B cell (primary cell): ENCODE measurements around the gene ITGB2. TPM values are rescaled to one million over a fixed set of nuclear protein-coding genes. Genes with fewer than 3 reads are reported as not detected.

Source experiments
- ATAC-seq: fragments of 200-7000 bp; cut with Tn5 transposase; one replicate; pipeline ENCODE4 v1.10.0; 2021; ENCODE audit warnings: low read depth, mild to moderate bottlenecking, moderate number of reproducible peaks, moderate library complexity
- CTCF ChIA-PET: fragments of 350-600 bp; sonication (Branson Sonifier 250); formaldehyde crosslinking; loops from one replicate; lab custom pipeline; 2021; ENCODE audit warnings: antibody characterized with exemption, inconsistent platforms; lab: Charles Lee
- POLR2A ChIA-PET: fragments of 350-600 bp; sonication (Branson Sonifier 250); formaldehyde crosslinking; loops from one replicate; lab custom pipeline; 2021; ENCODE audit warnings: antibody characterized with exemption; lab: Charles Lee
- DNase-seq: peaks from one replicate; pipeline ENCODE4 v3.0.0; 2013
- H2AFZ ChIP-seq: 2 replicates; pipeline ENCODE4 v1.6.1; 2012; ENCODE audit warnings: mild to moderate bottlenecking, low read depth, low read length; ENCODE audit not compliant: insufficient read depth, poor library complexity, severe bottlenecking
- H3K27ac ChIP-seq, 2 donors: 1 replicate in 1 of 2; 2 replicates in 1 of 2; pipeline ENCODE4 v1.5.1; 2012 to 2013; ENCODE audit warnings: low read length in 2 of 2, mild to moderate bottlenecking in 2 of 2, moderate library complexity in 1 of 2
- H3K27me3 ChIP-seq, 4 experiments: fragments of 200-600 bp in 1 of 4; sonication (generic) in 1 of 4; replicated peaks in 1 of 4; 1 replicate in 2 of 4; 2 replicates in 2 of 4; pipeline versions ENCODE4 v1.6.1 to v1.7.0; 2013 to 2016; ENCODE audit warnings: low read length in 3 of 4, mild to moderate bottlenecking in 2 of 4, mixed read lengths in 1 of 4, moderate library complexity in 1 of 4; ENCODE audit not compliant: insufficient read depth in 4 of 4, control insufficient read depth in 3 of 4; ENCODE audit errors: control extremely low read depth in 1 of 4
- H3K36me3 ChIP-seq, 2 experiments: replicated peaks in 1 of 2; 1 replicate in 1 of 2; 2 replicates in 1 of 2; pipeline versions ENCODE4 v1.6.1 to v1.7.1; 2013; ENCODE audit warnings: low read length in 1 of 2; ENCODE audit not compliant: insufficient read depth in 2 of 2, control insufficient read depth in 1 of 2; ENCODE audit errors: control extremely low read depth in 1 of 2, extremely low read depth in 1 of 2
- H3K4me1 ChIP-seq, 2 donors: fragments of 200-600 bp in 1 of 2; sonication (generic) in 1 of 2; 1 replicate in 1 of 2; 2 replicates in 1 of 2; pipeline versions ENCODE4 v1.5.1 to v1.6.1; 2013 to 2017; ENCODE audit warnings: low read length in 2 of 2; ENCODE audit not compliant: control insufficient read depth in 2 of 2, insufficient read depth in 2 of 2
- H3K4me2 ChIP-seq: replicated peaks from 2 replicates; pipeline ENCODE3; 2012; ENCODE audit warnings: mild to moderate bottlenecking, low read depth, low read length; ENCODE audit not compliant: poor library complexity, severe bottlenecking
- H3K4me3 ChIP-seq, 5 experiments: fragments of 200-600 bp in 1 of 5; sonication (generic) in 1 of 5; 1 replicate in 3 of 5; 2 replicates in 2 of 5; pipeline versions ENCODE4 v1.5.1 to v1.7.0; 2011 to 2016; ENCODE audit warnings: low read length in 4 of 5, mild to moderate bottlenecking in 4 of 5, low read depth in 2 of 5, control low read depth in 1 of 5, moderate library complexity in 1 of 5; ENCODE audit not compliant: insufficient read depth in 1 of 5; ENCODE audit errors: control extremely low read depth in 1 of 5, extremely low read depth in 1 of 5
- H3K79me2 ChIP-seq: fragments of 200-600 bp; sonication (generic); one replicate; pipeline ENCODE4 v1.6.0; 2016; ENCODE audit warnings: low read length; ENCODE audit not compliant: control insufficient read depth, insufficient read depth
- H3K9ac ChIP-seq: fragments of 200-600 bp; sonication (generic); 2 replicates; pipeline ENCODE4 v1.6.1; 2017; ENCODE audit warnings: mild to moderate bottlenecking, low read length, moderate library complexity
- H3K9me3 ChIP-seq, 3 donors: one replicate each; pipeline versions ENCODE4 v1.6.1 to v1.7.1; 2013; ENCODE audit warnings: low read length in 2 of 3; ENCODE audit not compliant: control insufficient read depth in 2 of 3, insufficient read depth in 1 of 3; ENCODE audit errors: control extremely low read depth in 1 of 3
- H4K20me1 ChIP-seq: 2 replicates; pipeline ENCODE4 v1.6.0; 2012; ENCODE audit warnings: mild to moderate bottlenecking, low read length; ENCODE audit not compliant: insufficient read depth, control insufficient read depth, poor library complexity, severe bottlenecking
- H3K27ac Mint-ChIP-seq: one replicate; pipeline ENCODE4 v1.8.0; 2021; ENCODE audit warnings: mixed read lengths
- H3K27me3 Mint-ChIP-seq: one replicate; pipeline ENCODE4 v1.8.0; 2021; ENCODE audit warnings: mixed read lengths
- H3K4me1 Mint-ChIP-seq: one replicate; pipeline ENCODE4 v1.8.0; 2021; ENCODE audit warnings: mixed read lengths
- H3K4me3 Mint-ChIP-seq: one replicate; pipeline ENCODE4 v1.8.0; 2021; ENCODE audit warnings: mixed read lengths
- H3K9me3 Mint-ChIP-seq: one replicate; pipeline ENCODE4 v1.8.0; 2022; ENCODE audit warnings: mixed read lengths; ENCODE audit not compliant: insufficient read depth
- EZH2 ChIP-seq: IDR thresholded peaks from 2 replicates; pipeline ENCODE4 v1.6.1; 2012; ENCODE audit warnings: borderline replicate concordance, low read depth, mild to moderate bottlenecking, moderate library complexity, low read length; ENCODE audit not compliant: insufficient read depth, poor library complexity, severe bottlenecking
- WGBS: methylation state at CpG from one replicate; pipeline ENCODE4 v1.1.5; 2013; ENCODE audit warnings: missing lambda C conversion rate; ENCODE audit not compliant: insufficient coverage; 5-methylcytosine and 5-hydroxymethylcytosine counted together
- intact Hi-C: fragments of 100-400 bp; cut with micrococcal nuclease; formaldehyde crosslinking; loops from one replicate; pipeline ENCODE4 v1.10.0; 2022
- polyA plus RNA-seq: library from polyadenylated mRNA; depleted of rRNA; stranded (reverse); fragments of >200 nt; gene quantifications from 2 replicates; pipeline ENCODE4 v1.2.3, GENCODE V29; 2012
- total RNA-seq, 2 donors: library from RNA; stranded (reverse); fragments of 120-200 nt in 1 of 2; gene quantifications; 1 replicate in 1 of 2; 2 replicates in 1 of 2; pipeline versions ENCODE4 v1.2.3 to v1.2.4, GENCODE V29; 2013 to 2022
- TF ChIP-seq, protein P1 (sequence below): fragments of 200-600 bp; IDR thresholded peaks from one replicate; pipeline ENCODE4 v1.8.0; 2022; ENCODE audit warnings: antibody characterized with exemption, mild to moderate bottlenecking

ITGB2 gene
- total and polyA plus RNA-seq, 2 donors (not counting 1 experiment from before 2014, with no cell fraction given), result 102 to 368 TPM

DNA sequence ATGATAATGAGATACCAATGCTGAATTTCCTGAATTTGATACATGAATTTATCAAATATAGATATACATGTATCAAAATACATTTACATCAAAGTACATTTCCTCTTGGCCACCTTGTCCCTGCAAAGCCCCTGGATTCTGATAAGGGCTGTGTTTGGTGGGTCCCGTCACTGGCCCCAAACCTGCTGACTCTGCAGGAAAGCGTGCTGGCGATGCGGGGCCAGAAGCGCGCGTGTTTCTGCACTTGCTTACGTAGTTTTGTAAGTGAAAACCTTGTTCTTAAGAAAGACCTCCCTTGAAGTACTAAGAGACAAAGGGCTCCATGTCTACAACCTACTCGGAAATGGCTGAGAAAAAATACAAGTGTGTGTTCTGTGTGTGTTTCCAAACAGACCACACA, 11.0 kb downstream of the ITGB2 start:
- peaks cover 95% of the 10 kb centered on the region for H3K79me2 ChIP-seq
- H3K4me2 ChIP-seq, result no peak overlapping the region
- Mint-ChIP-seq H3K9me3 (no peaks in the 10 kb centered on the region), H3K4me3 (peak overlapping the region; percentile 2), H3K27ac (peak overlapping the region; percentile 74), H3K4me1 (peaks cover 70% of the 10 kb centered on the region), H3K27me3 (no peaks in the 10 kb centered on the region)
- no peak for TF ChIP-seq EZH2
- TF ChIP-seq, protein P1, sequence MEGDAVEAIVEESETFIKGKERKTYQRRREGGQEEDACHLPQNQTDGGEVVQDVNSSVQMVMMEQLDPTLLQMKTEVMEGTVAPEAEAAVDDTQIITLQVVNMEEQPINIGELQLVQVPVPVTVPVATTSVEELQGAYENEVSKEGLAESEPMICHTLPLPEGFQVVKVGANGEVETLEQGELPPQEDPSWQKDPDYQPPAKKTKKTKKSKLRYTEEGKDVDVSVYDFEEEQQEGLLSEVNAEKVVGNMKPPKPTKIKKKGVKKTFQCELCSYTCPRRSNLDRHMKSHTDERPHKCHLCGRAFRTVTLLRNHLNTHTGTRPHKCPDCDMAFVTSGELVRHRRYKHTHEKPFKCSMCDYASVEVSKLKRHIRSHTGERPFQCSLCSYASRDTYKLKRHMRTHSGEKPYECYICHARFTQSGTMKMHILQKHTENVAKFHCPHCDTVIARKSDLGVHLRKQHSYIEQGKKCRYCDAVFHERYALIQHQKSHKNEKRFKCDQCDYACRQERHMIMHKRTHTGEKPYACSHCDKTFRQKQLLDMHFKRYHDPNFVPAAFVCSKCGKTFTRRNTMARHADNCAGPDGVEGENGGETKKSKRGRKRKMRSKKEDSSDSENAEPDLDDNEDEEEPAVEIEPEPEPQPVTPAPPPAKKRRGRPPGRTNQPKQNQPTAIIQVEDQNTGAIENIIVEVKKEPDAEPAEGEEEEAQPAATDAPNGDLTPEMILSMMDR, result no peak
- H3K36me3 ChIP-seq, result peaks cover 0 to 38% of the 10 kb centered on the region in 2 experiments
- no peak overlapping the region for H3K9ac ChIP-seq
- H3K27ac ChIP-seq, result peak overlapping the region in 1 of 2 donors; percentile 83
- no peak overlapping the region for H3K4me3 ChIP-seq
- peaks cover 49% of the 10 kb centered on the region for H4K20me1 ChIP-seq
- peaks cover 64 to 78% of the 10 kb centered on the region in 2 donors for H3K4me1 ChIP-seq
- 100% methylated on average over 2 of the region's 9 CpGs for WGBS
- CTCF ChIA-PET, result interaction anchor here (10.1 kb wide), 1 partner anchor 22 kb away, joined by 108 read pairs; no protein-coding TSS in a partner anchor
- no peaks in the 10 kb centered on the region for H3K9me3 ChIP-seq
- POLR2A ChIA-PET, result interaction anchor here (0.6 kb wide), 1 partner anchor 120 kb away, joined by 5 read pairs; no protein-coding TSS in a partner anchor
- no peak for DNase-seq
- intact Hi-C loops, result loop anchor here (2.0 kb wide), 2 partner anchors 17 to 21 kb away; no protein-coding TSS in a partner anchor
- H3K27me3 ChIP-seq, result no peaks in the 10 kb centered on the region
- ATAC-seq, result no peak
- H2AFZ ChIP-seq, result no peak overlapping the region

GRCh38 chr21:44908908-44909307, 11.8 kb downstream of the ITGB2 start:
- ATAC-seq (no peak), DNase-seq (no peak)
- ChIA-PET POLR2A (no interaction called here), CTCF (interaction anchor here (2.3 kb wide), 2 partner anchors 16 to 25 kb away, joined by 6 to 8 read pairs; no protein-coding TSS in a partner anchor)
- Mint-ChIP-seq H3K27ac (peak overlapping the region; percentile 67), H3K4me3 (no peak overlapping the region), H3K4me1 (peaks cover 69% of the 10 kb centered on the region), H3K9me3 (no peaks in the 10 kb centered on the region), H3K27me3 (no peaks in the 10 kb centered on the region)
- peaks cover 94% of the 10 kb centered on the region for H3K79me2 ChIP-seq
- WGBS, result 99% methylated on average over 21 of the region's 21 CpGs
- intact Hi-C loops, result no loop called here
- no peaks in the 10 kb centered on the region for H3K27me3 ChIP-seq
- peaks cover 57% of the 10 kb centered on the region for H4K20me1 ChIP-seq
- H3K9ac ChIP-seq, result no peak overlapping the region
- H3K36me3 ChIP-seq, result peaks cover 3 to 46% of the 10 kb centered on the region in 2 experiments
- no peak overlapping the region for H2AFZ ChIP-seq
- H3K27ac ChIP-seq, result no peak overlapping the region
- H3K4me1 ChIP-seq, result peaks cover 56 to 73% of the 10 kb centered on the region in 2 donors
- H3K4me3 ChIP-seq, result no peak overlapping the region
- peak overlapping the region; percentile 68 for H3K4me2 ChIP-seq
- TF ChIP-seq, protein P1, result no peak
- TF ChIP-seq EZH2, result no peak
- no peaks in the 10 kb centered on the region for H3K9me3 ChIP-seq
